K562 (cell line): ENCODE results near the gene SMC6. TPM values are rescaled to one million over a fixed set of nuclear protein-coding genes. Genes with fewer than 3 reads are reported as not detected.
A peak's percentile ranks its signal among the peaks of the same experiment; 100 is the strongest.

ENCODE experiments used
- ATAC-seq: fragments of 200-7000 bp; cut with Tn5 transposase; 3 replicates; pipeline ENCODE4 v1.9.1; 2020; ENCODE audit warnings: moderate library complexity
- BruUV-seq: library from RNA; stranded (reverse); fragments of 400-500 nt; replicated peaks from 2 replicates; lab custom pipeline; 2021; lab: Mats Ljungman, UMichigan
- CTCF ChIA-PET: fragments of 300-600 bp; formaldehyde crosslinking; extraction: SDS; loops from one replicate; lab custom pipeline; 2021; ENCODE audit warnings: low intra/inter-chr PET ratio; lab: Yijun Ruan, JAX
- POLR2A ChIA-PET: fragments of 300-600, 350-650 bp; sonication (Branson Sonifier 250); formaldehyde crosslinking; extraction: SDS; loops from one replicate; lab custom pipeline; 2021; ENCODE audit warnings: antibody characterized with exemption, inconsistent platforms; lab: Yijun Ruan, JAX
- DNase-seq, 4 experiments: peaks; one replicate each; pipeline versions ENCODE4 v3.0.0 to v3.0.0-alpha.2; 2011 to 2018; ENCODE audit warnings: low spot score in 3 of 4, mixed read lengths in 3 of 4; ENCODE audit errors: extremely low read depth in 1 of 4
- FAIRE-seq: peaks from 2 replicates; lab custom pipeline; 2011; peaks lifted over from hg19 to GRCh38; lab: Jason Lieb, UNC
- H2AFZ ChIP-seq: 2 replicates; pipeline ENCODE4 v1.6.0; 2011; ENCODE audit warnings: low read depth, low read length, control low read depth, inconsistent platforms
- H3K27ac ChIP-seq: fragments of 200-600 bp; 3 replicates; pipeline ENCODE4 v1.8.0; 2011; ENCODE audit warnings: low read depth, mild to moderate bottlenecking, control low read depth, inconsistent platforms, low read length, moderate library complexity, mixed read lengths; ENCODE audit errors: extremely low read depth
- H3K27me3 ChIP-seq, 2 experiments: fragments of 300-600 bp in 1 of 2; 2 replicates in 1 of 2; 3 replicates in 1 of 2; pipeline versions ENCODE4 v1.6.0 to v1.8.0; 2011; ENCODE audit warnings: inconsistent platforms in 2 of 2, low read length in 2 of 2, mild to moderate bottlenecking in 1 of 2, mixed read lengths in 1 of 2, moderate library complexity in 1 of 2; ENCODE audit not compliant: control insufficient read depth in 2 of 2, insufficient read depth in 2 of 2
- H3K36me3 ChIP-seq: fragments of 300-600 bp; 3 replicates; pipeline ENCODE4 v1.8.0; 2011; ENCODE audit warnings: mild to moderate bottlenecking, low read length, inconsistent platforms; ENCODE audit not compliant: control insufficient read depth, insufficient read depth
- H3K4me1 ChIP-seq, 2 experiments: fragments of 200-600 bp in 1 of 2; replicated peaks in 1 of 2; 2 replicates in 1 of 2; 3 replicates in 1 of 2; pipeline versions ENCODE4 v1.5.1 to v1.8.0; 2011; ENCODE audit warnings: inconsistent platforms in 2 of 2, low read length in 2 of 2, mild to moderate bottlenecking in 1 of 2, mixed read lengths in 1 of 2, moderate library complexity in 1 of 2; ENCODE audit not compliant: control insufficient read depth in 2 of 2, insufficient read depth in 2 of 2
- H3K4me2 ChIP-seq: 2 replicates; pipeline ENCODE4 v1.6.1; 2011; ENCODE audit warnings: low read length, control low read depth, inconsistent platforms, mixed read lengths; ENCODE audit not compliant: insufficient read depth
- H3K4me3 ChIP-seq: fragments of 200-600 bp; sonication (generic), shearing (Covaris generic); 2 replicates; pipeline ENCODE4 v1.5.1; 2016; ENCODE audit warnings: control low read depth, inconsistent platforms
- H3K79me2 ChIP-seq: fragments of 200-600 bp; 3 replicates; pipeline ENCODE4 v1.8.0; 2011; ENCODE audit warnings: low read length, inconsistent platforms; ENCODE audit not compliant: control insufficient read depth, insufficient read depth
- H3K9ac ChIP-seq, 2 experiments: 2 replicates each; pipeline versions ENCODE4 v1.6.0 to v1.6.1; 2011; ENCODE audit warnings: low read depth in 2 of 2, low read length in 2 of 2, control low read depth in 1 of 2, inconsistent platforms in 1 of 2, mild to moderate bottlenecking in 1 of 2, mixed read lengths in 1 of 2; ENCODE audit not compliant: insufficient read depth in 1 of 2
- H3K9me1 ChIP-seq: one replicate; pipeline ENCODE4 v1.6.0; 2011; ENCODE audit warnings: inconsistent platforms, mild to moderate bottlenecking, low read length, moderate library complexity; ENCODE audit not compliant: control insufficient read depth, insufficient read depth
- H3K9me3 ChIP-seq: replicated peaks from 2 replicates; pipeline ENCODE4 v1.5.1; 2011; ENCODE audit warnings: low read depth, low read length, inconsistent platforms; ENCODE audit not compliant: control insufficient read depth, insufficient read depth
- H4K20me1 ChIP-seq: replicated peaks from 2 replicates; pipeline ENCODE4 v1.6.1; 2011; ENCODE audit warnings: low read length, inconsistent platforms, mixed read lengths; ENCODE audit not compliant: control insufficient read depth, insufficient read depth
- CHD1 ChIP-seq: fragments of 200-600 bp; sonication (generic); IDR thresholded peaks from one replicate; pipeline ENCODE4 v1.6.1; 2012; ENCODE audit warnings: mild to moderate bottlenecking, moderate library complexity, low read length, inconsistent platforms
- CXXC5 ChIP-seq: fragments of 250-450 bp; sonication (Bioruptor Pico); IDR thresholded peaks from 2 replicates; pipeline ENCODE4 v1.8.0; 2022; ENCODE audit warnings: inconsistent platforms, mild to moderate bottlenecking, moderate library complexity
- HLTF ChIP-seq: fragments of 450-650 bp; IDR thresholded peaks from 2 replicates; pipeline ENCODE4 v1.6.1; 2016
- HNRNPLL ChIP-seq: fragments of 200-400 bp; formaldehyde crosslinking; IDR thresholded peaks from 2 replicates; pipeline ENCODE4 v1.6.1; 2017; ENCODE audit warnings: low read length, low read depth, mild to moderate bottlenecking; ENCODE audit not compliant: poor library complexity, severe bottlenecking
- HSF4 ChIP-seq: fragments of 250-450 bp; sonication (Bioruptor Pico); IDR thresholded peaks from 2 replicates; pipeline ENCODE4 v2.1.2; 2022; ENCODE audit warnings: mild to moderate bottlenecking, moderate library complexity, borderline replicate concordance
- KLF10 ChIP-seq: fragments of 250-450 bp; sonication (Bioruptor Pico); IDR thresholded peaks from 2 replicates; pipeline ENCODE4 v1.6.1; 2021; ENCODE audit warnings: matching md5 sums
- POLR3A ChIP-seq: IDR thresholded peaks from 2 replicates; pipeline ENCODE4 v1.6.1; 2011; ENCODE audit warnings: borderline replicate concordance, mild to moderate bottlenecking, moderate library complexity; ENCODE audit not compliant: insufficient read length, insufficient read depth; ENCODE audit errors: extremely low read depth
- PTTG1 ChIP-seq: fragments of 450-650 bp; IDR thresholded peaks from 2 replicates; pipeline ENCODE4 v1.6.1; 2016; ENCODE audit warnings: low read depth, mild to moderate bottlenecking, missing genetic modification characterization, missing compliant biosample characterization
- RBM17 ChIP-seq: fragments of 200-400 bp; formaldehyde crosslinking; IDR thresholded peaks from 2 replicates; pipeline ENCODE4 v1.6.1; 2017; ENCODE audit warnings: low read depth, mild to moderate bottlenecking, low read length, borderline replicate concordance
- RFX1 ChIP-seq: fragments of 450-650 bp; IDR thresholded peaks from 2 replicates; pipeline ENCODE4 v1.6.1; 2016; ENCODE audit warnings: mild to moderate bottlenecking, moderate library complexity
- SNAPC5 ChIP-seq: fragments of 250-450 bp; sonication (Bioruptor Pico); IDR thresholded peaks from 2 replicates; pipeline ENCODE4 v1.8.0; 2021; ENCODE audit warnings: moderate library complexity, mild to moderate bottlenecking, inconsistent platforms
- ZBTB1 ChIP-seq: sonication (generic); formaldehyde crosslinking; IDR thresholded peaks from 2 replicates; pipeline ENCODE4 v1.8.1; 2023; ENCODE audit warnings: missing genetic modification reagents, low read depth, mild to moderate bottlenecking, borderline replicate concordance
- ZNF699 ChIP-seq: fragments of 250-450 bp; sonication (Bioruptor Pico); IDR thresholded peaks from 2 replicates; pipeline ENCODE4 v1.8.0; 2021; ENCODE audit warnings: mild to moderate bottlenecking, moderate library complexity; ENCODE audit not compliant: insufficient replicate concordance
- ZNF785 ChIP-seq: fragments of 250-450 bp; sonication (Bioruptor Pico); IDR thresholded peaks from 2 replicates; pipeline ENCODE4 v1.4.0; 2020; ENCODE audit warnings: mild to moderate bottlenecking
- WGBS: fragments of 100-300 bp; shearing (Covaris generic); methylation state at CpG from one replicate; pipeline ENCODE4 v1.1.6; 2016; ENCODE audit warnings: low coverage, mixed read lengths; ENCODE audit not compliant: insufficient coverage; ENCODE audit errors: missing lambda C conversion rate; 5-methylcytosine and 5-hydroxymethylcytosine counted together
- in situ Hi-C: fragments of 300-500 bp; cut with MboI; formaldehyde crosslinking; loops from 4 replicates; pipeline ENCODE4 v1.15.0; 2018; ENCODE audit warnings: inconsistent platforms, mixed read lengths
- intact Hi-C: fragments of 100-400 bp; cut with micrococcal nuclease; formaldehyde crosslinking; loops from 2 replicates; pipeline ENCODE4 v1.14.2; 2022
- polyA plus RNA-seq, 8 experiments: library from polyadenylated mRNA; depleted of rRNA in 4 of 8; stranded (reverse) in 5 of 8; unstranded in 3 of 8; fragments of >200 nt; fragmentation: Nextera tagmentation in 2 of 8; fragmentation: Illumina TruSeq in 1 of 8; extraction: Ambion mirVana in 2 of 8; extraction: Trizol in 1 of 8; gene quantifications; 2 replicates each; pipeline versions ENCODE4 v1.2.1 to v1.2.3, GENCODE V29; 2011 to 2014; ENCODE audit warnings: inconsistent platforms in 1 of 8, missing spikeins in 1 of 8
- total RNA-seq, 7 experiments: library from RNA; depleted of rRNA in 6 of 7; stranded (reverse); fragments of >200 nt in 6 of 7; fragmentation: Illumina TruSeq in 2 of 7; extraction: Trizol in 2 of 7; gene quantifications; 2 replicates each; pipeline versions ENCODE4 v1.2.1 to v1.2.3, GENCODE V29; 2011 to 2021; ENCODE audit warnings: low replicate concordance in 1 of 7
- TF ChIP-seq, protein P1 (sequence below), 2 experiments: fragments of 450-650 bp; conservative IDR thresholded peaks; 2 replicates each; pipeline ENCODE4 v1.6.1; 2017; ENCODE audit warnings: mild to moderate bottlenecking in 2 of 2, moderate library complexity in 2 of 2

SMC6 gene
- total and polyA plus RNA-seq, 9 of the 15 experiments (the other 6 are each of a cell fraction or from before 2014, with no cell fraction given): 14.2 to 75.9 (median 47.7) TPM

- in situ Hi-C loops (no loop called here), intact Hi-C loops (no loop called here)
- WGBS: 27% methylated on average over 3 of the region's 4 CpGs
- ChIA-PET CTCF (no interaction called here), POLR2A (interaction anchor here (0.6 to 0.9 kb wide), 3 partner anchors 11 to 66 kb away, joined by 3 to 4 read pairs (median 3); no protein-coding TSS in a partner anchor)
- no peaks in the 10 kb centered on the region for H3K27me3 ChIP-seq
- H3K27ac ChIP-seq: no peak overlapping the region
- no peak overlapping the region for H3K4me3 ChIP-seq
- no peaks in the 10 kb centered on the region for H4K20me1 ChIP-seq
- H3K9ac ChIP-seq: no peak overlapping the region
- H3K4me2 ChIP-seq: no peak overlapping the region
- no peaks in the 10 kb centered on the region for H3K36me3 ChIP-seq
- peaks cover 6 to 7% of the 10 kb centered on the region in 2 experiments; a peak in 2 of 5 replicates for H3K4me1 ChIP-seq
- no TSS peak for BruUV-seq
- TF ChIP-seq, protein P1, sequence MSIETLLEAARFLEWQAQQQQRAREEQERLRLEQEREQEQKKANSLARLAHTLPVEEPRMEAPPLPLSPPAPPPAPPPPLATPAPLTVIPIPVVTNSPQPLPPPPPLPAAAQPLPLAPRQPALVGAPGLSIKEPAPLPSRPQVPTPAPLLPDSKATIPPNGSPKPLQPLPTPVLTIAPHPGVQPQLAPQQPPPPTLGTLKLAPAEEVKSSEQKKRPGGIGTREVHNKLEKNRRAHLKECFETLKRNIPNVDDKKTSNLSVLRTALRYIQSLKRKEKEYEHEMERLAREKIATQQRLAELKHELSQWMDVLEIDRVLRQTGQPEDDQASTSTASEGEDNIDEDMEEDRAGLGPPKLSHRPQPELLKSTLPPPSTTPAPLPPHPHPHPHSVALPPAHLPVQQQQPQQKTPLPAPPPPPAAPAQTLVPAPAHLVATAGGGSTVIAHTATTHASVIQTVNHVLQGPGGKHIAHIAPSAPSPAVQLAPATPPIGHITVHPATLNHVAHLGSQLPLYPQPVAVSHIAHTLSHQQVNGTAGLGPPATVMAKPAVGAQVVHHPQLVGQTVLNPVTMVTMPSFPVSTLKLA (conservative IDR thresholded peaks at IDR 0.05): no peak
- no peak for TF ChIP-seq HLTF
- TF ChIP-seq KLF10 (CRISPR knock-in tag): no peak
- no peak for TF ChIP-seq HSF4
- no peak for TF ChIP-seq ZNF785
- TF ChIP-seq CXXC5: no peak
- no peak for TF ChIP-seq ZBTB1 (CRISPR knock-in tag)
- no peak for TF ChIP-seq CHD1
- no peak for TF ChIP-seq PTTG1
- no peak for TF ChIP-seq RFX1
- no peak for TF ChIP-seq ZNF699
- no peak for TF ChIP-seq POLR3A
- no peak for TF ChIP-seq HNRNPLL
- TF ChIP-seq RBM17: no peak
- no peak for TF ChIP-seq SNAPC5 (CRISPR knock-in tag)
- FAIRE-seq (no peak), ATAC-seq (no peak), DNase-seq (no peak)
- no peaks in the 10 kb centered on the region for H3K9me1 ChIP-seq
- no peaks in the 10 kb centered on the region for H3K9me3 ChIP-seq
- H3K79me2 ChIP-seq: no peaks in the 10 kb centered on the region
- H2AFZ ChIP-seq: 0 out of 2 replicates have a peak overlapping the region, but pooled peaks have one; percentile 50
Measured at GRCh38 chr2:17634997-17635396, 118.6 kb downstream of the SMC6 start.
